Measurements from ENCODE around the gene MAP2K6. TPM values are rescaled to one million over a fixed set of nuclear protein-coding genes. Genes with fewer than 3 reads are reported as not detected.

The MAP2K6 gene
- total RNA-seq, 1 donor from 2014 or later, result 10.1 TPM

DNA sequence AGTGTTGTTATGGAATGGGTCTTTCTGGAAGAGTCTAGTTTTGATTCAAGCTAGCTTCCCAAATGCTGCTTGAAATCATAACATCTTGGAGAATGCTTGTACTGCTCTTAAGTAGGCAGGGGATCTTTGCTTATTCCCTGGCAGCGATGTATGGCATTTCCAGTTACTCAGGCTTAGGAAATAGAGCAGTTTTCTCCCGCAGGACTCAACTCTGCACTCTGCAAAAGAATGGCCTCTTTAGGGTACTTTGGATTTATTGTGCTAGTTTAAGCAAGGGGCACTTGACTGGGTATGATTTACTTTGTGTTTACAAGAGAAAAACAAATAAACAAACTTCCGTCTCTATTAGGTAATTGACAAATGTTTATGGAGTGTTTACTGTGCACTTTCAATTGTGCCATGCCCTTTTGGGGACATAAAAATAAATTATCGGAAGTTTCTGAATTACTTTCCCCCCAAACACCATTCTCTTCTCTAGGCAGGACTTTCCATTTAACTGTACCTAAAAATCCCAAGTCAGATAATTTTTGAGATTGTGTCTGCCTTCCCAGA, 164.0 kb downstream of the MAP2K6 start:
- Mint-ChIP-seq H3K27me3 (ENCODE audit: low read depth, unreplicated experiment) (no peaks in the 10 kb centered on the region), H3K4me1 (ENCODE audit: low read depth, unreplicated experiment) (peaks cover 25% of the 10 kb centered on the region), H3K4me3 (ENCODE audit: unreplicated experiment) (no peak overlapping the region), H3K27ac (ENCODE audit: unreplicated experiment) (no peak overlapping the region), H3K36me3 (ENCODE audit: low read depth, unreplicated experiment) (no peaks in the 10 kb centered on the region), H3K9me3 (ENCODE audit: unreplicated experiment) (no peaks in the 10 kb centered on the region)
- FAIRE-seq, result no peak
- Histone ChIP-seq H3K36me3 (ENCODE audit: insufficient read depth, low read length) (no peaks in the 10 kb centered on the region), H2AFZ (ENCODE audit: low read depth, low read length) (no peak overlapping the region), H4K20me1 (ENCODE audit: insufficient read depth, low read length) (no peaks in the 10 kb centered on the region), H3K27me3 (ENCODE audit: insufficient read depth, low read length) (no peaks in the 10 kb centered on the region), H3K27ac (ENCODE audit: low read depth, low read length) (no peak overlapping the region), H3K79me2 (ENCODE audit: insufficient read depth, low read length) (no peaks in the 10 kb centered on the region), H3K4me2 (ENCODE audit: low read length) (no peak overlapping the region), H3K9ac (ENCODE audit: low read length) (no peak overlapping the region), H3K4me3 (ENCODE audit: insufficient read depth, low read depth, low read length) (no peak overlapping the region), H3K4me1 (ENCODE audit: insufficient read depth, low read length) (peaks cover 19% of the 10 kb centered on the region), H3K9me3 (ENCODE audit: insufficient read depth, low read depth, low read length) (no peaks in the 10 kb centered on the region)
- TF ChIP-seq EZH2 (IDR thresholded peaks at IDR 0.05; ENCODE audit: insufficient read depth, low read length), result no peak
- TF ChIP-seq CTCF (IDR thresholded peaks at IDR 0.05; ENCODE audit: insufficient read depth, low read depth, low read length), result no peak
- no peak for DNase-seq (ENCODE audit: low read depth)

DNA sequence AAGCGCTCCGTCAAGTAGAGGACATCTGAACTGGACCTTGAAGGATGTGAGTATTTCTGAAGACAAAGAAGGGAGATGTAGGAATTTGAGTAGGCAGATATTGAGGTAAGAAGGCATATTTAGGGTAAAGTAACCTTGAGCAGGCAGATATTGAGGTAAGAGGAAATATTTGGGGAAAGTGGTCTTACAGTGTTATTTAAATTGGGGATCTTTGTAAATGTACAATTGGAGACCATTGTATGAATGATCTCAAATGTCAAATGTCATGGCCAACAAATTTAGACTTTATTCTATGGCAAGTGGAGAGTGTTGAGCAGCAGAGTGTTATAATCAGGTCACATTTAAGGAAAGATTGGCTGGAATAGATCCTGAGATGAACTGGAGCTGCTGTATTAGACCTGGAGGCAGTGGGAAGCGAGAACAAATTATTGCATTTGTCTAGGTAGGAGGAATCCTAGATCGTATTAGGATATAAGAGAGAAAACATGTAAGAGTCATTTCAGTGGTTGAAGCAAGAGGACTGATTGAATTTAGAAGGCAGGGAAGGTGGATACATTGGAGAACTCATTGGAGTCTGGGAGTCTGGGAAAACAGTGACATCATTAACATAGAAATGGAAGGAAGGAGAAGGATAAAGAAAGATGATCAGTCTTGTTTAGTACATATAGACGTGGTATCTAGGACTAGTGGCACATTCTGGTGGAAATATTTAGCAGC, 165.6 kb downstream of the MAP2K6 start:
- no peaks in the 10 kb centered on the region for H3K9me3 Mint-ChIP-seq (ENCODE audit: unreplicated experiment)
- no peak for FAIRE-seq
- no peak overlapping the region for H3K4me3 Mint-ChIP-seq (ENCODE audit: unreplicated experiment)

More for the DNA sequence above, 165.6 kb downstream of the MAP2K6 start:
- H3K4me2 ChIP-seq (ENCODE audit: low read length), result no peak overlapping the region
- no peaks in the 10 kb centered on the region for H3K9me3 ChIP-seq (ENCODE audit: insufficient read depth, low read depth, low read length)
- no peaks in the 10 kb centered on the region for H4K20me1 ChIP-seq (ENCODE audit: insufficient read depth, low read length)
- no peaks in the 10 kb centered on the region for H3K36me3 ChIP-seq (ENCODE audit: insufficient read depth, low read length)
- H3K4me1 ChIP-seq (ENCODE audit: insufficient read depth, low read length), result peaks cover 9% of the 10 kb centered on the region
- no peaks in the 10 kb centered on the region for H3K27me3 ChIP-seq (ENCODE audit: insufficient read depth, low read length)
- H3K4me3 ChIP-seq (ENCODE audit: insufficient read depth, low read depth, low read length), result no peak overlapping the region
- H3K27ac ChIP-seq (ENCODE audit: low read depth, low read length), result no peak overlapping the region
- H3K79me2 ChIP-seq (ENCODE audit: insufficient read depth, low read length), result no peaks in the 10 kb centered on the region
- H3K27ac Mint-ChIP-seq (ENCODE audit: unreplicated experiment), result no peak overlapping the region
- peaks cover 10% of the 10 kb centered on the region for H3K4me1 Mint-ChIP-seq (ENCODE audit: low read depth, unreplicated experiment)
- TF ChIP-seq EZH2 (IDR thresholded peaks at IDR 0.05; ENCODE audit: insufficient read depth, low read length) (no peak), CTCF (IDR thresholded peaks at IDR 0.05; ENCODE audit: insufficient read depth, low read depth, low read length) (no peak)
- no peak overlapping the region for H2AFZ ChIP-seq (ENCODE audit: low read depth, low read length)
- DNase-seq (ENCODE audit: low read depth), result no peak
- H3K36me3 Mint-ChIP-seq (ENCODE audit: low read depth, unreplicated experiment), result no peaks in the 10 kb centered on the region
- no peak overlapping the region for H3K9ac ChIP-seq (ENCODE audit: low read length)
- H3K27me3 Mint-ChIP-seq (ENCODE audit: low read depth, unreplicated experiment), result no peaks in the 10 kb centered on the region

Measured in astrocyte (in vitro differentiated cells and primary cell).